ENCODE results near the gene INSRR. TPM values are rescaled to one million over a fixed set of nuclear protein-coding genes. Genes with fewer than 3 reads are reported as not detected.

Gene INSRR
- total and polyA plus RNA-seq, 2 of the 4 experiments (the other 2 are of a cell fraction), result not detected

GRCh38 chr1:156881101-156881500 lies 22.2 kb upstream of the INSRR start:
- POLR2A ChIA-PET (ENCODE audit: unreplicated experiment), result no interaction called here
- H3K23ac ChIP-seq (ENCODE audit: low read depth, low read length), result no peak overlapping the region
- H3K79me1 ChIP-seq (ENCODE audit: low read depth in 1 of 2, low read length in 2 of 2), result no peaks in the 10 kb centered on the region
- dilution Hi-C loops (cut with HindIII; ENCODE audit: low sequenced_read_pairs, unreplicated experiment), result no loop called here
- H4K91ac ChIP-seq (ENCODE audit: insufficient read depth, low read depth, low read length), result no peak overlapping the region
- ATAC-seq (ENCODE audit: low read depth), result no peak
- no peaks in the 10 kb centered on the region for H3K9me1 ChIP-seq (ENCODE audit: insufficient read depth, low read length)
- H3K4me2 ChIP-seq (ENCODE audit: low read depth, low read length), result no peak overlapping the region
- H3K4ac ChIP-seq (ENCODE audit: low read depth, low read length), result no peak overlapping the region
- no peak for DNase-seq
- in situ Hi-C loops (cut with MboI; ENCODE audit: low sequenced_read_pairs), result loop anchor here (10.0 kb wide), 1 partner anchor 186 kb away; no protein-coding TSS in a partner anchor
- no peaks in the 10 kb centered on the region for H3K4me1 ChIP-seq (ENCODE audit: control insufficient read depth, insufficient read depth, low read length)
- H4K5ac ChIP-seq (ENCODE audit: low read depth, low read length), result no peak overlapping the region
- H3K27ac ChIP-seq (ENCODE audit: insufficient read depth, low read length), result no peak overlapping the region
- no peak overlapping the region for H3K14ac ChIP-seq (replicated peaks; ENCODE audit: low read depth, low read length)
- CTCF ChIA-PET, result interaction anchor here (1.1 to 1.2 kb wide), 2 partner anchors 47 to 83 kb away, joined by 4 read pairs; no protein-coding TSS in a partner anchor
- intact Hi-C loops (cut with micrococcal nuclease), result no loop called here
- 47% methylated on average over 5 of the region's 10 CpGs; no CpG with 5 or more reads in 1 of the 2 experiments for whole genome bisulfite sequencing, 2 experiments (ENCODE audit: extremely low coverage in 2 of 2, insufficient read length in 1 of 2)
- H2BK5ac ChIP-seq (ENCODE audit: low read depth, low read length, poor library complexity, severe bottlenecking), result no peak overlapping the region
- no peak overlapping the region for H2BK120ac ChIP-seq (ENCODE audit: low read depth, low read length)
- H4K20me1 ChIP-seq (ENCODE audit: insufficient read depth, low read length), result peaks cover 4% of the 10 kb centered on the region; the same call in 1 of the 2 replicates
- no peak overlapping the region for H3K4me3 ChIP-seq (ENCODE audit: insufficient read depth, low read depth, low read length)
- H2BK20ac ChIP-seq (ENCODE audit: low read depth, low read length), result no peak overlapping the region
- no peak overlapping the region for H3K18ac ChIP-seq (ENCODE audit: low read depth, low read length)
- no peaks in the 10 kb centered on the region for H3K9me3 ChIP-seq (ENCODE audit: control insufficient read depth, insufficient read depth, low read length)
- H3K9ac ChIP-seq (ENCODE audit: low read depth, low read length), result no peak overlapping the region
- TF ChIP-seq CEBPB (IDR thresholded peaks at IDR 0.05; ENCODE audit: low read depth, low read length) (no peak), ELK1 (IDR thresholded peaks at IDR 0.05; ENCODE audit: borderline replicate concordance, low read depth, low read length) (no peak), FOS (IDR thresholded peaks at IDR 0.05; ENCODE audit: low read depth, low read length) (no peak), BHLHE40 (IDR thresholded peaks at IDR 0.05; ENCODE audit: low read depth, low read length) (no peak), MAFK (IDR thresholded peaks at IDR 0.05; ENCODE audit: low read depth, low read length) (no peak), POLR2A (IDR thresholded peaks at IDR 0.05; ENCODE audit: low read depth, low read length) (no peak), RFX5 (IDR thresholded peaks at IDR 0.05; ENCODE audit: low read depth, low read length) (no peak), MAZ (IDR thresholded peaks at IDR 0.05; ENCODE audit: borderline replicate concordance, low read depth, low read length) (no peak), NFE2L2 (IDR thresholded peaks at IDR 0.05; ENCODE audit: low read depth, low read length) (no peak), CHD1 (IDR thresholded peaks at IDR 0.05; ENCODE audit: low read depth, low read length) (no peak), RCOR1 (IDR thresholded peaks at IDR 0.05; ENCODE audit: insufficient replicate concordance, low read length) (no peak), RAD21 (IDR thresholded peaks at IDR 0.05; ENCODE audit: low read length) (no peak)
- H3K27me3 ChIP-seq (ENCODE audit: control insufficient read depth, insufficient read depth, low read length), result peaks cover 93% of the 10 kb centered on the region
- H2AK5ac ChIP-seq (ENCODE audit: low read depth, low read length), result no peak overlapping the region
- H2AFZ ChIP-seq (replicated peaks; ENCODE audit: low read length, poor library complexity), result no peak overlapping the region
- no peak overlapping the region for H4K8ac ChIP-seq (ENCODE audit: low read depth in 2 of 2, low read length in 2 of 2)
- no peak overlapping the region for H3K56ac ChIP-seq (ENCODE audit: extremely low read depth, insufficient read depth, low read length)
- no peak overlapping the region for H2BK15ac ChIP-seq (ENCODE audit: low read depth, low read length)
- H2AK9ac ChIP-seq (replicated peaks; ENCODE audit: low read depth, low read length, poor library complexity), result no peak overlapping the region
- H3K36me3 ChIP-seq (ENCODE audit: control insufficient read depth, insufficient read depth, low read length), result no peaks in the 10 kb centered on the region
- BruUV-seq (replicated peaks), result no TSS peak

Measured in IMR-90 (cell line).